ENCODE results near the gene CLDN7. TPM values are rescaled to one million over a fixed set of nuclear protein-coding genes. Genes with fewer than 3 reads are reported as not detected.

Gene CLDN7
- total and polyA plus RNA-seq, 2 donors from 2014 or later: 119 to 233 TPM

DNA sequence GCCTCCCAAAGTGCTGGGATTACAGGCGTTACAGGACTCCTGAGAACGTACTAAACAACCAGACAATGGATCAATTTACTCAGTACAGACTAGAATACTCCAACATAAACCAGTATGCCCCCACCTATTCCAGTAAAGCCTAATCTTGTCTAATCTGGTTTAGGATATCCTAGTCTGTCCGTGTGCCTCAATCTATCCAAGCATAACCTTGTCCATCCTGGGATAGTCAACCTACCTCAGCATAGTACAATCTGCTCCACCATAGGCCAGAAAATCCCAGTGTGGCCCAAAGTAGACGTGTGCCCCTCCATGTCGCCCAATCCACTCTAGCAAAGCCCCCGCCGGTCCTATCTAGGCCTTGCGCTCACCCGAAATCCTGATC, 28.6 kb downstream of the CLDN7 start:
- Histone ChIP-seq H3K4me1 (ENCODE audit: control insufficient read depth in 2 of 3, insufficient read depth in 2 of 3, low read depth in 1 of 3, low read length in 3 of 3) (peaks cover 3 to 23% (median 6%) of the 10 kb centered on the region in 3 donors), H3K9me3 (ENCODE audit: control insufficient read depth in 2 of 3, insufficient read depth in 1 of 3, low read length in 3 of 3) (no peaks in the 10 kb centered on the region), H3K27ac (ENCODE audit: low read depth in 2 of 2, low read length in 2 of 2) (peak overlapping the region; percentile 97 to 98), H3K27me3 (ENCODE audit: control insufficient read depth, insufficient read depth, low read length) (no peaks in the 10 kb centered on the region), H3K9ac (ENCODE audit: low read length in 3 of 3) (peak overlapping the region; percentile 71 to 99 (median 96)), H3K36me3 (ENCODE audit: control insufficient read depth in 2 of 3, insufficient read depth in 3 of 3, low read length in 3 of 3) (peaks cover 0 to 29% (median 14%) of the 10 kb centered on the region in 3 donors), H3K4me3 (ENCODE audit: low read length in 3 of 3) (peak overlapping the region; percentile 95 to 97 (median 97))
- intact Hi-C loops (cut with DNase I): no loop called here
- DNase-seq (peak in 1 of 5 donors; percentile 70), FAIRE-seq (no peak)
- TF ChIP-seq, protein P1, sequence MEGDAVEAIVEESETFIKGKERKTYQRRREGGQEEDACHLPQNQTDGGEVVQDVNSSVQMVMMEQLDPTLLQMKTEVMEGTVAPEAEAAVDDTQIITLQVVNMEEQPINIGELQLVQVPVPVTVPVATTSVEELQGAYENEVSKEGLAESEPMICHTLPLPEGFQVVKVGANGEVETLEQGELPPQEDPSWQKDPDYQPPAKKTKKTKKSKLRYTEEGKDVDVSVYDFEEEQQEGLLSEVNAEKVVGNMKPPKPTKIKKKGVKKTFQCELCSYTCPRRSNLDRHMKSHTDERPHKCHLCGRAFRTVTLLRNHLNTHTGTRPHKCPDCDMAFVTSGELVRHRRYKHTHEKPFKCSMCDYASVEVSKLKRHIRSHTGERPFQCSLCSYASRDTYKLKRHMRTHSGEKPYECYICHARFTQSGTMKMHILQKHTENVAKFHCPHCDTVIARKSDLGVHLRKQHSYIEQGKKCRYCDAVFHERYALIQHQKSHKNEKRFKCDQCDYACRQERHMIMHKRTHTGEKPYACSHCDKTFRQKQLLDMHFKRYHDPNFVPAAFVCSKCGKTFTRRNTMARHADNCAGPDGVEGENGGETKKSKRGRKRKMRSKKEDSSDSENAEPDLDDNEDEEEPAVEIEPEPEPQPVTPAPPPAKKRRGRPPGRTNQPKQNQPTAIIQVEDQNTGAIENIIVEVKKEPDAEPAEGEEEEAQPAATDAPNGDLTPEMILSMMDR (IDR thresholded peaks at IDR 0.05; ENCODE audit: borderline replicate concordance, extremely low read depth, insufficient read depth): no peak

DNA sequence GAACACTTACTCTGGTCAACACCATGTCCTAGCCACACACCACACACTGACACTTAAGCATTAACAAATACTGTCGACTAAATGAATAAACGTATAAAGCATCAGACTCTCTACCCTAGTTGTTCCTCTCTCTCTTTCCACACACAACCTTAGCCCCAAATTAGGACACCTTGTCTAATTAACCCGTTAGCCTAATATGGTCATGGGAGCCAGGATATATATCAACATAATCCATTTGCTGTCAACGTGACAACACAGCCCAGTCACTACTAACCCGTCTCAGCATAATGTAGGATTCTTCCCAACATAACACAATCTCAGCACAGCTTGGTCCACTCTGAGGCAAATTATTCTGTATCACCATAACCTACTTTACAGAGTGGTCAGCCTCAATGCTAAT, 30.2 kb downstream of the CLDN7 start:
- FAIRE-seq: no peak
- TF ChIP-seq, protein P1 (IDR thresholded peaks at IDR 0.05; ENCODE audit: borderline replicate concordance, extremely low read depth, insufficient read depth): no peak
- no peaks in the 10 kb centered on the region for H3K27me3 ChIP-seq (ENCODE audit: control insufficient read depth, insufficient read depth, low read length)
- H3K36me3 ChIP-seq (ENCODE audit: control insufficient read depth in 2 of 3, insufficient read depth in 3 of 3, low read length in 3 of 3): peaks cover 0 to 43% (median 21%) of the 10 kb centered on the region in 3 donors
- no peak overlapping the region for H3K27ac ChIP-seq (ENCODE audit: low read depth in 2 of 2, low read length in 2 of 2)
- no peak for DNase-seq
- peaks cover under 1 to 23% (median 6%) of the 10 kb centered on the region in 3 donors for H3K4me1 ChIP-seq (ENCODE audit: control insufficient read depth in 2 of 3, insufficient read depth in 2 of 3, low read depth in 1 of 3, low read length in 3 of 3)
- no peak overlapping the region for H3K9ac ChIP-seq (ENCODE audit: low read length in 3 of 3)
- no peaks in the 10 kb centered on the region for H3K9me3 ChIP-seq (ENCODE audit: control insufficient read depth in 2 of 3, insufficient read depth in 1 of 3, low read length in 3 of 3)
- H3K4me3 ChIP-seq (ENCODE audit: low read length in 3 of 3): peak overlapping the region in 2 of 3 donors; percentile 8 to 28
- intact Hi-C loops (cut with DNase I): no loop called here

DNA sequence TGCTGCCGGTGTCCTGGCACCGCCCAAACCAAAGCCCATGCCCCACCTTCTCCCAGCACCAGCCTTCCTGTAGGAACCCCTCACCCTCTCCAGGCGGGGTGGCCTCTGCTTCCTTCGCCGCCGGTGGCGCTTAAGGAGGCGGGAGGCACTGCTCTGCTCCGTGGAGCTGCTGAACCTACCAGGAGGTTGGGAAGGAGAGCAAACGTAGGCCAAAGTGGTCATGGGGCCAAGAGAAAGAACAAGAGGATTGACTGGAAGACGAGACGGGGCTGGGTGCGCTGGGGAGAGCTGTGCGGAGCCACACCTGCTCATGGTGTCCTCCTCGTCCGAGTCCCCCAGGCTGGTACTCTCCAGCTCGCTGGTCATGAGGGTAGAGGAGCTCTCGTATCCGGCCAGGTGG, 32.8 kb downstream of the CLDN7 start:
- TF ChIP-seq, protein P1 (IDR thresholded peaks at IDR 0.05; ENCODE audit: borderline replicate concordance, extremely low read depth, insufficient read depth): no peak
- Histone ChIP-seq H3K4me1 (ENCODE audit: control insufficient read depth in 2 of 3, insufficient read depth in 2 of 3, low read depth in 1 of 3, low read length in 3 of 3) (peaks cover 0 to 16% (median 6%) of the 10 kb centered on the region in 3 donors), H3K9ac (ENCODE audit: low read length in 3 of 3) (no peak overlapping the region), H3K27ac (ENCODE audit: low read depth in 2 of 2, low read length in 2 of 2) (no peak overlapping the region), H3K27me3 (ENCODE audit: control insufficient read depth, insufficient read depth, low read length) (no peaks in the 10 kb centered on the region), H3K36me3 (ENCODE audit: control insufficient read depth in 2 of 3, insufficient read depth in 3 of 3, low read length in 3 of 3) (peaks cover 0 to 45% (median 20%) of the 10 kb centered on the region in 3 donors), H3K4me3 (ENCODE audit: low read length in 3 of 3) (no peak overlapping the region), H3K9me3 (ENCODE audit: control insufficient read depth in 2 of 3, insufficient read depth in 1 of 3, low read length in 3 of 3) (no peaks in the 10 kb centered on the region)
- no peak for FAIRE-seq
- intact Hi-C loops (cut with DNase I): no loop called here
- no peak for DNase-seq

DNA sequence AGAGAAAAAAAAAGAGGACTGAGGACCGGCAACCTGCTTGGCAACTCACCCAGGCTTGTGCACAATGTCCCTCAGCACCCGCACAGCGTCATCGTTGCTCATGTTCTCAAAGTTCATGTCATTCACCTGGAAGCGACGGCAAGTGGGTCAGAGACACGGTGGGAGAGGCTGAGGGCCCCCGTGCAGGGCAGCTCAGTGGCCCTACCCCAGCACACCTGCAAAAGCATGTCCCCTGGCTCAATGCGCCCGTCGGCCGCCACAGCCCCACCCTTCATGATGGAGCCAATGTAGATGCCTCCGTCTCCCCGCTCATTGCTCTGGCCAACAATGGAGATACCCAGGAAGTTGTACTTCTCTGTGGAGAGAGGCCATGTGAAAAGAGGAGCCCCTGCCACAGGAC, 33.4 kb downstream of the CLDN7 start:
- no peak overlapping the region for H3K4me3 ChIP-seq (ENCODE audit: low read length in 3 of 3)
- no peaks in the 10 kb centered on the region for H3K27me3 ChIP-seq (ENCODE audit: control insufficient read depth, insufficient read depth, low read length)
- intact Hi-C loops (cut with DNase I): no loop called here
- no peak for DNase-seq
- H3K4me1 ChIP-seq (ENCODE audit: control insufficient read depth in 2 of 3, insufficient read depth in 2 of 3, low read depth in 1 of 3, low read length in 3 of 3): peaks cover 0 to 16% (median 6%) of the 10 kb centered on the region in 3 donors
- FAIRE-seq: no peak
- no peak overlapping the region for H3K27ac ChIP-seq (ENCODE audit: low read depth in 2 of 2, low read length in 2 of 2)
- H3K36me3 ChIP-seq (ENCODE audit: control insufficient read depth in 2 of 3, insufficient read depth in 3 of 3, low read length in 3 of 3): peaks cover 0 to 49% (median 23%) of the 10 kb centered on the region in 3 donors
- TF ChIP-seq, protein P1 (IDR thresholded peaks at IDR 0.05; ENCODE audit: borderline replicate concordance, extremely low read depth, insufficient read depth): no peak
- no peak overlapping the region for H3K9ac ChIP-seq (ENCODE audit: low read length in 3 of 3)
- no peaks in the 10 kb centered on the region for H3K9me3 ChIP-seq (ENCODE audit: control insufficient read depth in 2 of 3, insufficient read depth in 1 of 3, low read length in 3 of 3)

All from kidney (tissue), 14 donors.